ENCODE measurements around the gene KRTAP2-2.

DNA sequence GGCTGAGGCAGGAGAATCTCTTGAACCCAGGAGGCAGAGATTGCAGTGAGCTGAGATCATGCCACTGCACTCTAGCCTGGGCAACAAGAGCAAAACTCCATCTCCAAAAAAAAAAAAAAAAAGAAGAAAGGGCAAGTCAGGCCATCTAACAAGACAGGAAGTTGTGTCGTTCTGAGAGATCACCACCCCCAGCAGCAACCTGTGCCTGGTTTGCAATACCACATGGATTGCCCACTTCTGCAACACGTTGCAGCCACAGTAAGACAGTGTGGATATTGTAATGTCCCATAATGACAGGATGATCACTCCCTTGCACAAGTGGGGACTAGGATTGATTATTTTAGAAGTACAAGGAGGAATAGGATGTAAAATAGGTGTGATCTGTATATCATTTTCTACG lies 14.0 kb upstream of the KRTAP2-2 start:
- TF ChIP-seq EGR1 (IDR thresholded peaks at IDR 0.05) (no peak), RAD21 (IDR thresholded peaks at IDR 0.05; ENCODE audit: low read depth) (no peak), CEBPB (IDR thresholded peaks at IDR 0.05) (no peak), YY1 (IDR thresholded peaks at IDR 0.05; ENCODE audit: low read depth) (no peak), ZBTB7A (IDR thresholded peaks at IDR 0.05; ENCODE audit: low read depth) (no peak), NFIC (IDR thresholded peaks at IDR 0.05) (no peak)
- TF ChIP-seq, protein P1, sequence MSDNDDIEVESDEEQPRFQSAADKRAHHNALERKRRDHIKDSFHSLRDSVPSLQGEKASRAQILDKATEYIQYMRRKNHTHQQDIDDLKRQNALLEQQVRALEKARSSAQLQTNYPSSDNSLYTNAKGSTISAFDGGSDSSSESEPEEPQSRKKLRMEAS (IDR thresholded peaks at IDR 0.05), result no peak

Data from Ishikawa (cell line).